Erythroblast (primary cell): ENCODE measurements around the gene RNF17.

ENCODE experiments used
- GATA1 ChIP-seq: IDR thresholded peaks from 2 replicates; pipeline ENCODE4 v1.6.1; 2011; ENCODE audit warnings: low read depth, mild to moderate bottlenecking, control low read depth, low read length, moderate library complexity
- POLR2A ChIP-seq: IDR thresholded peaks from 2 replicates; pipeline ENCODE4 v1.6.1; 2011; ENCODE audit warnings: mild to moderate bottlenecking, low read length

DNA sequence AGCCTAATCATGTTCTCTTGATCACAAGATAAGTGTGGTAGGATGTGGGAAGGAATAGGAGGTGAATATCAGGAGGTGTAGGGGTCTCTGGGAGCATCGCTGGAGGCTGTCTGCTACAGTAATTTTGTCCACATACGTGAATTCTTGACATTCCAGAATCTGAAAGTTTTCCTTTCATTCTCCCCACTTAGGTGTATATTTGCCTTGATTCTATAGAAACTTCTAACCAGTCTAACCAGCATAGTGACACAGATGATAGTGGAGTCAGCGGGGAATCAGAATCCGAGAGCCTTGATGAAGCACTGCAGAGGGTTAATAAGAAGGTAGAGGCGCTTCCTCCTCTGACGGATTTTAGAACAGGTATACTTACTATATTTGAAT lies 106.4 kb downstream of the RNF17 start:
- TF ChIP-seq POLR2A (no peak), GATA1 (no peak)
